Activated gamma-delta T cell treated with Interleukin-2 at 50 U/mL for 16 hours (primary cell): ENCODE results near the gene P2RY11.

Source experiments
- DNase-seq: peaks from one replicate; pipeline ENCODE4 v3.0.0-alpha.2; 2020

Gene P2RY11, protein sequence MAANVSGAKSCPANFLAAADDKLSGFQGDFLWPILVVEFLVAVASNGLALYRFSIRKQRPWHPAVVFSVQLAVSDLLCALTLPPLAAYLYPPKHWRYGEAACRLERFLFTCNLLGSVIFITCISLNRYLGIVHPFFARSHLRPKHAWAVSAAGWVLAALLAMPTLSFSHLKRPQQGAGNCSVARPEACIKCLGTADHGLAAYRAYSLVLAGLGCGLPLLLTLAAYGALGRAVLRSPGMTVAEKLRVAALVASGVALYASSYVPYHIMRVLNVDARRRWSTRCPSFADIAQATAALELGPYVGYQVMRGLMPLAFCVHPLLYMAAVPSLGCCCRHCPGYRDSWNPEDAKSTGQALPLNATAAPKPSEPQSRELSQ

GRCh38 chr19:10111405-10111811 is at the start of gene P2RY11:
P2RY11 (plus strand) TSS chr19:10111693; CDS start chr19:10111722, 29 bp downstream.
- peak; percentile 43 for DNase-seq

- no peak for DNase-seq
Measured at GRCh38 chr19:10061717-10062310, 49.7 kb upstream of the P2RY11 start.

- DNase-seq: no peak
Measured at GRCh38 chr19:10068205-10068604, 43.3 kb upstream of the P2RY11 start.

DNA sequence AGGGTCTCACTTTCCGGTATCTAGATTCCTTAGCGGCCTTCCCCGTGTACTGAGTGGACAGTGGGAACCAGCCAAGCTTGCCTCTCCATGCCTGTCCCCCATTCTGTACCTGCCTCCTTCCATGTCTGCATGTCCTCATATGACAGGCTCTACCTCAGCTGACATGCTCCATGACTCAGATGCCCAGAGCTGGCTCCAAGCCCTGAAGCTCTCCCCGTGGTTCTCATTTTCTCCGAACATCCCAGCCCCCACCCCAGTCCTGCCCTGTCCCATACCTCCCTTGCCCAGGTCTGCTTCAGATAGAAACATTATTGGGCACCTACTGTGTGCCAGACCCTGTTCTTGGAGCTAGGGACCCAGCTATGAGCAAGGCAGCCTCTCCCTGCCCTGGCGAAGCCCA is 42.4 kb upstream of the P2RY11 start:
- DNase-seq: no peak

DNA sequence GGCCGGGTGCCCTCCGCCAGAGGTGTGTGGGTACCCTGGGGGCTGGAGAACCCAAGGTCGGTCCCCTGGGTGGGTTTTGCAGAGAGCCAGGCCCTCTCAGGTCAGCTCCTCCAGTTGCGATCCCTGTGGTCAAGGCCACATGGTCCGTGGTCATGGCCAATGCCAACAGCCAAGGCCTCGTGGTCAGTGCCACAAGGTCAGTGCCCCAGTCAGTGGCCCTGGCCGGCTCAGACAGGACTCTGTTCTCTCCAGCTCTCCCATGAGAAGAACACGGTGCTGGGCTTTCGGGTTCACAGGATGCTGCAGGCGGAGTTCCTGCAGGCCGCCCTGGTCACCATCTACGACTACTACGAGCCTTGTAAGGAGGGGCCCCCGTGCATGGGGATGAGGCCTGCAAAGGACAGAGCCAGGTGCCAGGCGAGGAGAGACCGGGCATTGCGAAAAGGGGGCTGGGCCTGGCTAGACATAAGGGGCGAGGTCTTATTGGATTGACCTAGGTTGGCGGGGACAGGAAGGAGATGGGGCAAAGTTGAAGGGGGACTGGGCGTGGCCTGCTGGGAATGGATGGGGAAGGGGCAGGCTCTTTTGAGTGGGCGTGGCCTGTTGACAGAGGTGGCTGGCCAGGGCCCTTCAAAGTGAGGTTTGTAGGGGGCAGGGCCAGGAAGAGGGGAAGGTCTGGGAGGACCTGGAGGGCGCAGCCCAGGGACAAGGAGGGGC is 40.6 kb upstream of the P2RY11 start:
- no peak for DNase-seq

DNA sequence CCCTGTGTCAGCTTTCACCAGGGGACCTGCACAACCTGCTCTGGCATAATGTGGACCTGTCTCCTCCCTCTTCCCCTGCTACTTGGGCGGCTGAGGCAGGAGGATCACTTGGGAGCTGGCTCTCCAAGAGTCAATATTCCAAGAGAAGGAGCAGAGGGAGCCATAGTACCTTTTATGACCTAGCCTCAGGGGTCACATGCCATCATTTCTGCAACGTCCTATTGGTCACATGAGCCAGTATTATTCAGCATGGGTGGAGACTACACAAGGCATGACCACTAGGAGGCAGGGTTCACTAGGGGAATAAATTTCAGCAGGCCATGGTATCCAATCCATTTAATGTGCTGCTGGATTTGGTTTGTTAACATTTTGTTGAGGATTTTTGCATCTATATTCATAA is 37.3 kb upstream of the P2RY11 start:
- peak; percentile 34 for DNase-seq

DNA sequence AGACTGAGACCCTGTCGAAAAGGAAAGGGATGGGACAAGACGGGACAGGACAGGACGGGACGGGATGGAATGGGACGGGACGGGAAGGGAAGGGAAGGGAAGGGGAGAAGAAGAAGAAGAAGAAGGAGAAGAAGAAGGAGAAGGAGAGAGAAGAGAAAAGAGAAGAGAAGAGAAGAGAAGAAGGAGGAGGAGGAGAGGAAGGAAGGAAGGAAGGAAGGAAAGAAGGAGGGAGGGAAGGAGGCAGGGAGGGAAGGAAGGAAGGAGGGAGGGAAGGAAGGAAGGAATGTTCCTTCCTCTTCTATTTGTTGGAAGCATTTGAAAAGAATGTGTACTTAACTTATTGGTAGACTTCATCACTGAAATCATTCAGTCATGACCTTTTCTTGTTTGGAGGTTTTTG is 35.0 kb upstream of the P2RY11 start:
- no peak for DNase-seq

DNA sequence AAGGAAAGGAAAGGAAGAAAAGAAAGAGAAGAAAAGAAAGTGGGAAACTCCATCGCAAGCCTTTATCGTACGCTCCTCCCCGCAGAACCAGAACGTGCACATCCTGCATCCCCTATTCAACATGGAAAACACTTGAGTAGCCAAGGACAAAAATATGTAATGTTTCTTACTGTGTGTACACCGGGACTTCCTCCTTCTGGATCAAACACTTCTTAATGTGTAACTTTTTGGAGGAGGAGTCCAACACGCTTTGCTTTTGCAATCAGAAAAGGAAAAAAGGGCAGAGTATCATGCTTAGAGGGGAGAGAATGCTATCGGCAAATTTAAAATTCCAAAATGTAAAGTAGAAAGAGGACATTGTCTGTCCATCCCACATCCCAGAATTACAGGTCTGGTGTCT is 33.2 kb upstream of the P2RY11 start:
- DNase-seq: no peak

DNA sequence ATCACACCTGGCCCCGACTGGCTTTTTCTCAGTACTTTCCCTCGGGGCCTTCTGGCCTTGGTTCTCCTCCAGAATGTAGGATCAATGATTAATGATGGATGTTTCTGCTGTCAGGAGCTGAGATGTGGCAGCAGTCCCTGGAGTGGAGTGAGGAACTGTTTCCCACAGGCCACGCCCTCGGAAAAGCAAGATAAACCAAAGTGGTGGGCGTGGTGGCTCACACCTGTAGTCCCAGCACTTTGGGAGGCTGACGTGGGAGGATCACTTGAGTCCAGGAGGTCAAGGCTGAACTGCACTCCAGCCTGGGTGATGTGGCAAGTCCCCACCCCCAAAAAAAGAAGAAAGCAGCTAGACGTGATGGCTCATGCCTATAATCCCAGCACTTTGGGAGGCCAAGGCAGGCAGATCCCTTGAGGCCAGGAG is 32.5 kb upstream of the P2RY11 start:
- DNase-seq: no peak

DNA sequence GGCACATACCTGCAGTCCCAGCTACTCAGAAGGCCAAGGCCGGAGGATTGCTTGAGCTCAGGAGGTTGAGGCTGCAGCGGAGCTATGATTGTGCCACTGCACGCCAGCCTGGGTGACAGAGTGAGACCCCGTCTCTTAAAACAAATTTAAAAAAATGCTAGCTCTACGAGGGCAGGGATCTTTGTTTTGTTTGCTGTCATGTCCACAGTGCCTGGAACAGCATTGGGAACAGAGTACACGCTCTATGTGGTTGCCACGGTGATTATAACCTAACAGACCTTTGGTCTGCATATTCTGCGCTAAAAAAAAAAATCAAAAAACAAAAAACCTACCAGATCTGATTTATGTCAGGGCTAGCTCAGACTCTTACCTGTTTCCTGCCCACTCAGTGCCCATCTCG is 27.6 kb upstream of the P2RY11 start:
- no peak for DNase-seq

DNA sequence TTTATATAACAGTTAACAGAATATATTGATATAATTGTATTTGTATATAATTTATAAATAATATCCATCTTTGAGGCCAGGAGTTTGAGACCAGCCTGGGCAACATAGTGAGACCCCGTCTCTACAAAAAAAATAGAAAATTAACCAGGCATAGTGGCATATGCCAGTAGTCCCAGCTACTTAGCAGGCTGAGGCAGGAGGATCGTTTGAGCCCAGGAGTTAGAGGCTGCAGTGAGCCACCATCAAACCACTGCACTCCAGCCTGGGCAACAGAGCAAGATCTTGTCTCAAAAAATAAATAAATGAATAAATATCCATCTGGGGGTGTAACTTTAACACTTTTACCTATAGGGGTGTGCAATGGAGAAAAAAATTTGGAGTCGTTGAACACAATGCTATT is 26.7 kb upstream of the P2RY11 start:
- no peak for DNase-seq

DNA sequence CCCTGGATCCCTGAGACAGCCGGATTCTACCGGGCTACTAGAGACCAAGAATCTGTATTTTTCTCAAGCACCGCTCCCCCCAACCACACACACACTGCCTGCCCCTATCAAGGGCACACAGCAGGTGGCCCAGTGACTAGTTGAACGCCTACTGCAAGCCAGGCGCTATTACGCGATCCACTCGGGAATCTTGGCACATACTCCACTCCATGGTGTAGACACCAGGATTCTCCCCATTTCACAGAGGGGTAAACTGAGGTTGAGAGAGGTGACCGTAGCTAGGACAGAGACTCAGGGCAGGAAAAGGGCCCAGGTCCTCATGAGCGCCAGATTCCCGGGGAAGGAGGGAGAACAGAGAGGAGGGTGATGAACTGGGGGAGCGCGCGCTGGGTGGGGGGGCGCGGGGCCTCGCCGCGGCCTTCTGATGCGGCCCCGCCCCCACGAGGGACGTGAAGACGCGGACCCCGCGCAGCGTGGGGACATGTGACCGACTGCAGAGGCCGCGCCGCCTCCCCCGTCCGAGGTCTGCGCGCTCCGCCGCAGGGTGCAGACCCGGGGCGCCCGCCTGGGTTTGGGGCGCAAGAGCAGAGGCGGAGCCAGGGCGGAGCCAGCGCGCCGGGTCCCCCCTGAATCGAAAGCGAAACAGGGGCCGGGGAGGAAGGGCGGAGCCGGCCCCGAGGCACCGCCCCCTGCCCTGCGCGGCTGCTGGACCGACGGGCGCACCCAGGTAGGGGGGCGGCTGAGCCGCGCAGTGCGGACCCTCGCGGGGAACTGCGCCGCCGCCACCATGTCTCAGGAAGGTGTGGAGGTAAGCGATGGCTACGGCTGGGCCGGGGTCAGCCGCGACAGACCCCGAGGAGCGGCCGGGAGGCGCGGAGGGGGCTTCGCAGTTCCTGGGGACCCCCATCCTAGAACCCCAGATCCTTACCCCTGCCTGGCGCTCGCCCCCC is 25.6 kb upstream of the P2RY11 start, which contains the start of gene SHFL:
SHFL (plus strand) TSS at position 677 of the 950 bp plus-strand sequence; CDS start at position 788, 111 bp downstream.
- DNase-seq: peak; percentile 77

DNA sequence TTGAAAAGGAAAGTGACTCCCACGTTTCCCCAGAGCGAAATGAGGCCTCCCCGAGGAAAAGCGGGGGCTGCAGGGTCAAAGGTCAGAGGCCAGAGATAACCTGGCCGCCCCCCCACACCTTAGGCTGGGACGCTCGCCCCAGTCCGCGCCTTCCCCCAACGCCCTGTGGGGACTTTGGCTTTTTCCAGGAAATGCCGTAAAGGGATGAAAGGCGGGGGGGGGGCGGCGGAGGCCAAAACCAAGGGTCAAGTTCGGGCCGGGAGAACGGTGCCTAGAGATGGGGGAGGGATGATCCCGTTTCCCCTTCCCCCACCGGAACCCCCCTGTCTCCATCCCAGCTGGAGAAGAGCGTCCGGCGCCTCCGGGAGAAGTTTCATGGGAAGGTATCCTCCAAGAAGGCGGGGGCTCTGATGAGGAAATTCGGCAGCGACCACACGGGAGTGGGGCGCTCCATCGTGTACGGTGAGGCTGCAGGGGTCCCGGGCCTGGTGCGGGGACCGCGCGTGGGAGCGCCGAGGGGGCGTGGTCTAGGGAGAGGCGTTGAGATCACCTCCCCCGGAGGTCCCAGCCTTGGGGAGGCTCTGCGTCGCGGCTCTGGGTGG is 24.8 kb upstream of the P2RY11 start:
- peak; percentile 32 for DNase-seq

DNA sequence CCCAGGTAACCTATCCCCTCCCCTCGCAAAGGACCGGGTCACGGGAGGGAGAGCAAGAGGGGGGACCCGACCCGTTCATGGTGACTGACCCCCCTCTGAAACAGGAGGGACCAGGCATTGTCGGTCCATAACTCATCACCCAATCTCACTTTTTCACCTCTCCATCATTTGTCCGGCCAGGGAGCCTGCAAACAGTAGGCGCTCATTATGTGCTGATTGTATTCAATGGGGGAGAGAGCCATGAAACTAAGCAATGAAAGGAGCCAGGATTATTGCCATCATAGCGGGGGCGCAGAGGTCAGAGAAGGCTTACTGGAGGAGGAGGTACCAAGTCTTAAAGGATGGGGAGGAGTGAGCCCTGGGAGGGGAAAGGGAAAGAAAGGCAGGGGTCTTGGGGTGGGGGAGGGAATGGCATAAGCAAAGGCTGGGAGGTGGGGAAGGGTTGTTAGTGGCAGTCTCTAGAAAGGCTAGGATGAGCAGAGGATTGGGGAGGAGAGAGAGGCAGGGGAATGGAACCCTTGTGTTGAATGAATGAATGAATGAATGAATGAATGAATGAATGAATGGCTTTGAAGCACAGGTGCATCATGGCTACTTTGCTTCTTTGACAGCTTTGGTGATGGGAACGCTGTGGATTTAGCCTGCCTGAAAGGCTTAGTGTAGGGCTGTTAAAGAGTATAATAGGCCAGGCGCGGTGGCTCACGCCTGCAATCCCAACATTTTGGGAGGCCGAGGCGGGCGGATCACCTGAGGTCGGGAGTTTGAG is 24.0 kb upstream of the P2RY11 start:
- DNase-seq: no peak

GRCh38 chr19:10088949-10089554 is 22.4 kb upstream of the P2RY11 start:
- DNase-seq: no peak

GRCh38 chr19:10089801-10090375 is 21.6 kb upstream of the P2RY11 start:
- no peak for DNase-seq

DNA sequence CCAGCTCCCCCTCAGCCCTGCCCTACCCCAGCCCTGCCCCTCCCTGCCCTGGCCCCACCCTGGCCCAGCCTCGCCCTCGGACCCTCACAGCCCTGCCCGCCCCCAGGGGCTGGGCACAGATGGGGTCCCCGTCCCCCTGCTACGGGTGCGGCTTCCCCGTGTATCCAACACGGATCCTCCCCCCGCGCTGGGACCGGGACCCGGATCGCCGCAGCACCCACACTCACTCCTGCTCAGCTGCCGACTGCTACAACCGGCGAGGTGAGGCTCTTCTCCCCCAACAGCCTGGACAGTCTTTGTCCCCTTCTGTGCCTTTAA is 20.2 kb upstream of the P2RY11 start:
- no peak for DNase-seq

- no peak for DNase-seq
Measured at GRCh38 chr19:10091895-10092641, 19.4 kb upstream of the P2RY11 start.

GRCh38 chr19:10092648-10093294 is 18.7 kb upstream of the P2RY11 start:
- no peak for DNase-seq
